Upper lobe of right lung (tissue), 1 donor: ENCODE results near the gene LCE1F. TPM values are rescaled to one million over a fixed set of nuclear protein-coding genes. Genes with fewer than 3 reads are reported as not detected.

Experiments
- ATAC-seq: fragments of 200-7000 bp; cut with Tn5 transposase; one replicate; pipeline ENCODE4 v1.9.1; 2020; ENCODE audit warnings: mild to moderate bottlenecking, moderate library complexity
- DNase-seq: peaks from one replicate; pipeline ENCODE4 v3.0.0-alpha.2; 2020
- H3K27ac ChIP-seq: fragments of 200-600 bp; one replicate; pipeline ENCODE4 v1.8.0; 2022
- H3K27me3 ChIP-seq: fragments of 200-600 bp; one replicate; pipeline ENCODE4 v1.8.0; 2022; ENCODE audit warnings: mild to moderate bottlenecking
- H3K36me3 ChIP-seq: fragments of 200-600 bp; one replicate; pipeline ENCODE4 v1.8.0; 2022
- H3K4me1 ChIP-seq: fragments of 200-600 bp; one replicate; pipeline ENCODE4 v1.8.0; 2022
- H3K4me3 ChIP-seq: fragments of 200-600 bp; one replicate; pipeline ENCODE4 v1.8.0; 2022; ENCODE audit warnings: mild to moderate bottlenecking
- H3K9me3 ChIP-seq: fragments of 200-600 bp; one replicate; pipeline ENCODE4 v1.8.0; 2022
- CTCF ChIP-seq: fragments of 200-600 bp; IDR thresholded peaks from one replicate; pipeline ENCODE4 v1.8.0; 2022; ENCODE audit warnings: antibody characterized with exemption
- intact Hi-C: fragments of 100-400 bp; cut with DNase I; formaldehyde crosslinking; loops from one replicate; pipeline ENCODE4 v1.11.0; 2022
- total RNA-seq: library from RNA; stranded (reverse); fragmentation: NEBNext Ultra II Directional; extraction: Animal tissue kit (Norgen Biotek cat#: 25700); gene quantifications from one replicate; pipeline ENCODE4 v1.2.1, GENCODE V29; 2021
- donor health status: DM: no; HTN: yes; CAD: no; lungs with severe emphysema.

The LCE1F gene
- total RNA-seq, 1 donor from 2014 or later = not detected

GRCh38 chr1:152824964-152825363, 50.0 kb downstream of the LCE1F start:
- H3K4me1 ChIP-seq = no peaks in the 10 kb centered on the region
- H3K27me3 ChIP-seq = no peaks in the 10 kb centered on the region
- no peaks in the 10 kb centered on the region for H3K9me3 ChIP-seq
- no peaks in the 10 kb centered on the region for H3K36me3 ChIP-seq
- DNase-seq = no peak
- H3K27ac ChIP-seq = no peak overlapping the region
- intact Hi-C loops = no loop called here
- ATAC-seq = no peak
- no peak overlapping the region for H3K4me3 ChIP-seq
- TF ChIP-seq CTCF = no peak

Other genes with a start within 250 kb of the LCE1F start
- not detected for gene LCE3E, start 208.4 kb upstream of the LCE1F start, total RNA-seq
- not detected for gene LCE3D, start 194.6 kb upstream of the LCE1F start, total RNA-seq
- not detected for gene LCE3C, start 174.9 kb upstream of the LCE1F start, total RNA-seq
- gene LCE3B, start 161.3 kb upstream of the LCE1F start, total RNA-seq = not detected
- gene LCE3A, start 152.0 kb upstream of the LCE1F start, total RNA-seq = not detected
- gene LCE2D, start 111.8 kb upstream of the LCE1F start, total RNA-seq = not detected
- gene LCE2C, start 99.9 kb upstream of the LCE1F start, total RNA-seq = not detected
- gene LCE2B, start 89.0 kb upstream of the LCE1F start, total RNA-seq = not detected
- not detected for gene LCE2A, start 76.8 kb upstream of the LCE1F start, total RNA-seq
- not detected for gene LCE4A, start 67.0 kb upstream of the LCE1F start, total RNA-seq
- gene KPRP, start 17.1 kb upstream of the LCE1F start, total RNA-seq = not detected
- gene LCE1E, start 11.1 kb downstream of the LCE1F start, total RNA-seq = not detected
- gene LCE1D, start 21.6 kb downstream of the LCE1F start, total RNA-seq = not detected
- not detected for gene LCE1C, start 31.5 kb downstream of the LCE1F start, total RNA-seq
- gene LCE1B, start 36.8 kb downstream of the LCE1F start, total RNA-seq = not detected
- not detected for gene LCE1A, start 52.3 kb downstream of the LCE1F start, total RNA-seq
- not detected for gene LCE6A, start 67.7 kb downstream of the LCE1F start, total RNA-seq
- gene LCE7A, start 84.9 kb downstream of the LCE1F start, total RNA-seq = not detected
- not detected for gene SMCP, start 103.2 kb downstream of the LCE1F start, total RNA-seq
- not detected for gene IVL, start 133.4 kb downstream of the LCE1F start, total RNA-seq
- gene SPRR5, start 172.1 kb downstream of the LCE1F start, total RNA-seq = not detected
- gene SPRR4, start 195.5 kb downstream of the LCE1F start, total RNA-seq = not detected
- not detected for gene SPRR1A, start 208.9 kb downstream of the LCE1F start, total RNA-seq
- not detected for gene SPRR3, start 226.6 kb downstream of the LCE1F start, total RNA-seq